Fibroblast of lung (primary cell): ENCODE measurements around the gene CCL15.

Experiments used
- CTCF ChIP-seq, 2 donors: IDR thresholded peaks in 1 of 2; conservative IDR thresholded peaks in 1 of 2; 1 replicate in 1 of 2; 2 replicates in 1 of 2; pipeline ENCODE4 v1.5.1; 2011 to 2012; ENCODE audit warnings: low read length in 2 of 2, control low read depth in 1 of 2, inconsistent platforms in 1 of 2, low read depth in 1 of 2, mild to moderate bottlenecking in 1 of 2
- EZH2 ChIP-seq: IDR thresholded peaks from 2 replicates; pipeline ENCODE4 v1.5.1; 2012; ENCODE audit warnings: low read length, control low read depth, mild to moderate bottlenecking; ENCODE audit errors: missing control alignments

DNA sequence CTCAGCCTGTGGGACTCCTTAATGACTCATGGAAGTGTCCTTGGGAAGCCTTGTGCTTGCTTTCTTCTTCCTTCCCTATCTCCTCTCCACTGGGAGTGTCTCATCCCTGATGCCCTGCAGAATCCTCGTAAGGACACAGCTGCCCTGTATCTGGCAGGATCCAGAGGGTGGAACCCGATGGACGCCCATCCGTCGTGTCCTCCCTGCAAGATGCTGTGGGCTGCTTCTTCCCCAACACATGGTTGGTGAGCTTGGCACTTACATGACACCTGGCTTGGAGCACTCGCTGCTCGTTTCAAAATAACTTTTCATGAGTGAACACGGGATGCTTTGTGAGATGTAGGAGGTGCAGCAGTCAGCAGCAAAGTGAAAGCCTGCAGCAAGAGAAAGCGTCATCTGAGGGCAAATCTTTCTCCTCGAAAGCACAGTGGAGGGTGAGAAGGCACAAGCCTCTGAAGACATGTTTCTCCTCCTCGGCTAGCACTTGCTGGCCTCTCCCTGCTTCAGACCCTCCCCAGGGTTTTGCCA lies 3.3 kb downstream of the CCL15 start:
- TF ChIP-seq CTCF (conservative IDR thresholded peaks at IDR 0.05 in 1 of 2, IDR thresholded peaks at IDR 0.05 in 1 of 2; ENCODE audit: low read depth in 1 of 2, low read length in 2 of 2) (no peak), EZH2 (no peak)
